ENCODE measurements around the gene ESPN. TPM values are rescaled to one million over a fixed set of nuclear protein-coding genes. Genes with fewer than 3 reads are reported as not detected.
"Not testable (repeated sequence)": the region's sequence is repeated elsewhere in the genome, so short reads cannot be mapped to it uniquely, and the experiment has no call there.

Gene ESPN
- total RNA-seq, 8 experiments from 2014 or later = 0.87 to 3.4 (median 1.4) TPM; not detected in 1

- Histone ChIP-seq H3K4me3 (peak overlapping the region in 1 of 5 donors; percentile 94), H3K4me1 (replicated peaks in 1 of 2) (peaks cover 14 to 27% of the 10 kb centered on the region in 2 donors), H3K27ac (no peak overlapping the region)
- 50 to 60% (median 57%) methylated on average over 1 to 3 of the region's 9 CpGs; no CpG with 5 or more reads in 7 of the 10 experiments for WGBS, 10 experiments
- ATAC-seq (replicated peaks in 6 of 8) = peak in 1 of 8 experiments; percentile 1
- in situ Hi-C loops (cut with MboI; ENCODE audit: low pct_unique_long_range_greater_than_20kb in 2 of 9, low sequenced_read_pairs in 9 of 9, unreplicated experiment in 9 of 9) = loop anchor here in 1 of 9 experiments (25.0 kb wide), 1 partner anchor 252 kb away; the partner anchor contains the start of genes HES3 and ICMT
These were observed 64.8 kb downstream of the ESPN start for GRCh38 chr1:6489383-6489765.

- H3K4me1 ChIP-seq (replicated peaks in 1 of 2) = peaks cover 12 to 23% of the 10 kb centered on the region in 2 donors
- in situ Hi-C loops (cut with MboI; ENCODE audit: low pct_unique_long_range_greater_than_20kb in 2 of 9, low sequenced_read_pairs in 9 of 9, unreplicated experiment in 9 of 9) = loop anchor here in 1 of 9 experiments (25.0 kb wide), 1 partner anchor 252 kb away; the partner anchor contains the start of genes HES3 and ICMT
- ATAC-seq (replicated peaks in 6 of 8) = peak; percentile 50 to 78 (median 67)
- H3K4me3 ChIP-seq = peak overlapping the region; percentile 45 to 94 (median 62)
- H3K27ac ChIP-seq = no peak overlapping the region
- 0 to 100% (median 24%) methylated on average over 2 to 6 of the region's 21 CpGs; no CpG with 5 or more reads in 6 of the 10 experiments for WGBS, 10 experiments
These were observed 65.2 kb downstream of the ESPN start for GRCh38 chr1:6489799-6490180.

DNA sequence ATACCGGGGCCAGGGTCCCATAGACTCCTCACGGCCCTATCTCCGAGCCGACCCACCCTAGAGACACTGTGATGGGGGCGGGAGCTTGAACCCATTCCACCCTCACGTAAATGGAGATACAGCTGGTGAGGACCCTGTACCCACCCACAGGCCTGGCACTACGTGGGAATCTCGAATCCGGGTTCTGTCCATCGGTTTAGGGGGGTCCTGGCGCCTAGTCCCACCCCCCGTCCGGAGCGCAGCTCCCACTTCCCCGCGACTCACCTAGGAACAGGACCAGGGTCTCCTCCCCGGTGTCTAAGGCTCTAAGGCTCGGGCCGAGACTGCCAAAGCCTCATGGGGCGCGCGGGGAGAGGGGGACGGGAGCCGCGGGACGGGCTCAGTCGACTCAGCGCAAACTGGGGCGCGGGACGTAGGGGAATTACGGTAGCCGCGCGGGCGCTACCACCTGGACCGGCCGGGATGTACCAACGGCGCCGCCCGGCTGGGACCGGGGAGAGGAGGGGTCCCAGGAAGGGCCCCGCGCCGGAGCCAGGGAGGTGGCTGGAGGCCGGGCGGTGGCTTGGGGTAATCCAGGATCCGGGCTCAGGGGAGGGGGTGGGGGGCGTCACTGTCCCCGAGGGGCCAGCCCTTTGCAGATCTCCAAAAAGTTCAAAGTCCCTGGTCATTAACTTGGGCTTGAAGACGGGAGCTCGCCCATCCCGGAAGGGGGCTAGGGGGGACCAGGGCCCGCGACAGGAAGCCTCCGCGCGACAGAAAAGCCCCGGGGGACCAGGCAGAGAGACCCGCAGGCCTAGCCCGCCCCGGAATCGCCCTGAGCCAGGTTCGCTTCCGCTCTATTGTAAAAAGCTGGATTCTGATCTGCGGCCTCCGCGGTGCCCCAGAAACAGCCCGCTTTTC, 65.9 kb downstream of the ESPN start:
- in situ Hi-C loops (cut with MboI; ENCODE audit: low pct_unique_long_range_greater_than_20kb in 2 of 9, low sequenced_read_pairs in 9 of 9, unreplicated experiment in 9 of 9) = loop anchor here in 1 of 9 experiments (25.0 kb wide), 1 partner anchor 253 kb away; the partner anchor contains the start of genes HES3 and ICMT
- 0 to 13% (median 3%) methylated on average over 4 to 29 of the region's 70 CpGs; no CpG with 5 or more reads in 4 of the 10 experiments for WGBS, 10 experiments

DNA sequence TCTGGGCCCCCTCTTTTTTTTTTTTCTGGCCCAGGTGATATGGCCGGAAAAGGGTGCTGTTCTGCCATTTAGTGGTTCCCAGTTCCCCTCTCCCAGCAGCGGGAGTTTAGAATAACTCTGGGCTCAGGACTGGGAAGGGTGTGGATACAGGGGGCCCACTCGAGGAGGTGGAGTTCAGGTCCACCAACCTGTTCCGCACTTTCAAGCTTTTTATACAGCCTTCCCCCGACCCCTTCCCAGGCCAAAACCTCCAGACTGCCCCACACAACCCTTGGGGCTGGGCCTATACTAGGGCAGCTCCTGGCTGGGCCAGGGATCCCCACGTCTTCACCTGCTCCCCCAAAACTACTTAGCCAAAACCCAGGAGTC, 66.5 kb downstream of the ESPN start:
- in situ Hi-C loops (cut with MboI; ENCODE audit: low pct_unique_long_range_greater_than_20kb in 2 of 9, low sequenced_read_pairs in 9 of 9, unreplicated experiment in 9 of 9) = loop anchor here in 1 of 9 experiments (25.0 kb wide), 1 partner anchor 254 kb away; the partner anchor contains the start of genes HES3 and ICMT
- WGBS, 10 experiments = 0 to 53% (median 17%) methylated on average over 1 to 4 of the region's 6 CpGs; no CpG with 5 or more reads in 3 of the 10 experiments
- H3K4me3 ChIP-seq = peak overlapping the region; percentile 45 to 94 (median 62)
- no peak for ATAC-seq (replicated peaks in 6 of 8)
- H3K27ac ChIP-seq = no peak overlapping the region
- H3K4me1 ChIP-seq (replicated peaks in 1 of 2) = peaks cover 8 to 29% of the 10 kb centered on the region in 2 donors

More for the DNA sequence above, 65.9 kb downstream of the ESPN start:
- Histone ChIP-seq H3K4me3 (peak overlapping the region; percentile 45 to 94 (median 62)), H3K27ac (no peak overlapping the region), H3K4me1 (replicated peaks in 1 of 2) (peaks cover 10 to 24% of the 10 kb centered on the region in 2 donors)
- ATAC-seq (replicated peaks in 6 of 8) = peak; percentile 49 to 84 (median 77)

DNA sequence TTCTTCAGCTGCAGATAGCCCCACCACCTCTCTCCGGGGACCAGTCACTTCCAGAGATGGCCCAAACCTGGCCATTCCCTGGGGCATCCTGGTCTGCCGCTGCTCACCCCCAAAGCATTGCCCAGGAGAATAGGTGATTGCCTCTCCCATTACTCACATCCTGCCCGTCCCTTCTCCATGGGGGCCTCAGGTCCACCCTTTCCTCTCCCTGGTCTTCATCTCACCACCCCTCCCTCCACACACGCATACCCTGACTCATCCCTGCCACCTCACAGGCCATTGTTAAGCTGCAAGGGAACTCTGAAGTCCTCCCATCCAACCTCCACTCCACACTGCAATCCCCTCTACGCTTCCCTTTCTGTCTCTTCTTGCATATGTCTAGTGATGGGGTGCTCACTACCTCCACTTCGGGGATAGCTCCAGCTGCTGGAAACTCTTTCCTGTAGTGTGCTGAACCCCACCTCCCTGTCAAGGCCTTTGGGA, 66.9 kb downstream of the ESPN start, which contains the start of gene PLEKHG5:
Gene PLEKHG5, minus strand, starts transcription at position 188 of the 483 bp plus-strand sequence. CDS start 14,096 bp downstream, outside the sequence.
- Histone ChIP-seq H3K4me1 (replicated peaks in 1 of 2) (peaks cover 12 to 31% of the 10 kb centered on the region in 2 donors), H3K27ac (peak within 1 kb of the TSS in 1 of 2 donors; percentile 1), H3K4me3 (peak within 1 kb of the TSS; percentile 45 to 94 (median 62))
- 0 to 66% (median 46%) methylated on average over 2 to 6 of the region's 6 CpGs; no CpG with 5 or more reads in 1 of the 10 experiments for WGBS, 10 experiments
- ATAC-seq (replicated peaks in 6 of 8) = peak in 7 of 8 experiments; percentile 2 to 49 (median 35)
- in situ Hi-C loops (cut with MboI; ENCODE audit: low pct_unique_long_range_greater_than_20kb in 2 of 9, low sequenced_read_pairs in 9 of 9, unreplicated experiment in 9 of 9) = loop anchor here in 1 of 9 experiments (25.0 kb wide), 1 partner anchor 254 kb away; the partner anchor contains the start of genes HES3 and ICMT

DNA sequence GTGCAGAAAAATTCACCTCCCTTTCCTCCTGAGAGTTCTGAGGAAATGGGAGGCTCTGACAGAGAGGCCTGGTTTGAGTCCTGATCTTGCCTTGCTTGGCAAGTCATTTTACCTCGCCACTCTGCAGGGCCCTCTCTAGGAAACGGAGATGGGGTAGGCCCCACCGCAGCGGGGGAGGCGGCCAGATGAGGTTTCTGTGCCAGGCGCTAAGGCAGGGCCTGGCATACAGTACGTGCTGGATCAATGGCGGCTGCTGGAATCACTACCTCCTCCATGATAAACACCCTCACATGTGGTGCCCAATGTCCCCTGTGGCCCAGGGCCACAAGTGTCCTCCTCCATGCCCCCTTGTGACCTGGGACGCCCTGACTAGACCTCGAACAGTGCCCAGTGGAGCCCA, 67.4 kb downstream of the ESPN start:
- in situ Hi-C loops (cut with MboI; ENCODE audit: low pct_unique_long_range_greater_than_20kb in 2 of 9, low sequenced_read_pairs in 9 of 9, unreplicated experiment in 9 of 9) = loop anchor here in 1 of 9 experiments (25.0 kb wide), 1 partner anchor 255 kb away; the partner anchor contains the start of genes HES3 and ICMT
- Histone ChIP-seq H3K4me3 (peak overlapping the region in 2 of 5 donors; percentile 63 to 94), H3K4me1 (replicated peaks in 1 of 2) (peaks cover 15 to 30% of the 10 kb centered on the region in 2 donors), H3K27ac (peak overlapping the region in 1 of 2 donors; percentile 1)
- no peak for ATAC-seq (replicated peaks in 6 of 8)
- WGBS, 10 experiments = 60 to 100% (median 84%) methylated on average over 1 to 10 of the region's 10 CpGs; no CpG with 5 or more reads in 3 of the 10 experiments

DNA sequence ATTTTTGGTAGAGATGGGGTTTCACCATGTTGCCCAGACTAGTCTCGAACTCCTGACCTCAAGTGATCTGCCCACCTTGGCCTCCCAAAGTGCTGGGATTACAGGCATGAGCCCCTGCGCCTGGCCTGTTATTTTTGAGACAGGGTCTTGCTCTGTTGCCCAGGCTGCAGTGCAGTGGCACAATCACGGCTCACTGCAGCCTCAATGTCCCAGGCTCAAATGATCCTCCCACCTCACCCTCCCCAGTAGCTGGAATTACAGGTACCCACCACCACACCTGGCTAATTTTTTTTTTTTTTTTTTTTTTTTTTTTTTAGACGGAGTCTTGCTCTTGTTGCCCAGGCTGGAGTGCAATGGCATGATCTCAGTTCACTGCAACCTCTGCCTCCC, 69.3 kb downstream of the ESPN start:
- 64 to 100% (median 93%) methylated on average over 2 to 4 of the region's 4 CpGs; no CpG with 5 or more reads in 6 of the 10 experiments for WGBS, 10 experiments

DNA sequence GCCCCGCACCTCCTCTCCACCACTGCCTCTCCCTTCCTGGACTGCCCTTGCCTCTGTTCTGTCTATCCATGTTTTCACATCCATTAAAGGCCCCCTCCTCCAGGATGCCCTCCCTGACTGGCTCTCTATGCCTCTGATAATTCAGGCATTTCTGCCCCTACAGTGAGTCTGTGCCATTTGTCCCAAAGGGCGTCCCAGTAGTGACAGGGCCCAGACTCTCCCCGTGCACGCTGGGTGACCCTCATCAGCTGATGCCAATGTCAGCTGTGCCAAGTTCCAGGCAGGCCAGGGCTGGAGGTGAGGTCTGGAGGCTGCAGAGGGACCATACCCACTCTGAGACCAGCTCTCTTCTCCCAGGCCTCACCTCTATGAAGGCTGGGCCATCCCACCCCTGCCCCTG, 70.1 kb downstream of the ESPN start:
- Histone ChIP-seq H3K27ac (no peak overlapping the region), H3K4me1 (replicated peaks in 1 of 2) (peaks cover 30 to 46% of the 10 kb centered on the region in 2 donors), H3K4me3 (no peak overlapping the region)
- ATAC-seq (replicated peaks in 6 of 8) = no peak
- WGBS, 10 experiments = 86 to 100% (median 89%) methylated on average over 1 to 3 of the region's 4 CpGs; no CpG with 5 or more reads in 5 of the 10 experiments
- in situ Hi-C loops (cut with MboI; ENCODE audit: low pct_unique_long_range_greater_than_20kb in 2 of 9, low sequenced_read_pairs in 9 of 9, unreplicated experiment in 9 of 9) = loop anchor here in 1 of 9 experiments (25.0 kb wide), 1 partner anchor 257 kb away; the partner anchor contains the start of genes HES3 and ICMT

More for the DNA sequence above, 69.3 kb downstream of the ESPN start:
- in situ Hi-C loops (cut with MboI; ENCODE audit: low pct_unique_long_range_greater_than_20kb in 2 of 9, low sequenced_read_pairs in 9 of 9, unreplicated experiment in 9 of 9) = loop anchor here in 1 of 9 experiments (25.0 kb wide), 1 partner anchor 257 kb away; the partner anchor contains the start of genes HES3 and ICMT
- peaks cover 27 to 44% of the 10 kb centered on the region in 2 donors for H3K4me1 ChIP-seq (replicated peaks in 1 of 2)
- not testable (repeated sequence) for ATAC-seq (replicated peaks in 6 of 8); H3K27ac ChIP-seq; H3K4me3 ChIP-seq

GRCh38 chr1:6495041-6495441, 70.5 kb downstream of the ESPN start:
- in situ Hi-C loops (cut with MboI; ENCODE audit: low pct_unique_long_range_greater_than_20kb in 2 of 9, low sequenced_read_pairs in 9 of 9, unreplicated experiment in 9 of 9) = loop anchor here in 1 of 9 experiments (25.0 kb wide), 1 partner anchor 258 kb away; the partner anchor contains the start of genes HES3 and ICMT
- H3K4me3 ChIP-seq = no peak overlapping the region
- 53 to 67% methylated on average over 3 to 4 of the region's 13 CpGs; no CpG with 5 or more reads in 8 of the 10 experiments for WGBS, 10 experiments
- no peak for ATAC-seq (replicated peaks in 6 of 8)
- peaks cover 30 to 44% of the 10 kb centered on the region in 2 donors for H3K4me1 ChIP-seq (replicated peaks in 1 of 2)
- H3K27ac ChIP-seq = no peak overlapping the region

GRCh38 chr1:6495540-6496364, 71.2 kb downstream of the ESPN start:
- 52 to 100% (median 80%) methylated on average over 1 to 12 of the region's 14 CpGs; no CpG with 5 or more reads in 3 of the 10 experiments for WGBS, 10 experiments
- H3K4me1 ChIP-seq (replicated peaks in 1 of 2) = peaks cover 30 to 44% of the 10 kb centered on the region in 2 donors
- H3K4me3 ChIP-seq = peak overlapping the region; percentile 49 to 57 (median 54)
- no peak overlapping the region for H3K27ac ChIP-seq
- in situ Hi-C loops (cut with MboI; ENCODE audit: low pct_unique_long_range_greater_than_20kb in 2 of 9, low sequenced_read_pairs in 9 of 9, unreplicated experiment in 9 of 9) = loop anchor here in 1 of 9 experiments (25.0 kb wide), 1 partner anchor 258 kb away; the partner anchor contains the start of genes HES3 and ICMT
- ATAC-seq (replicated peaks in 6 of 8) = no peak

DNA sequence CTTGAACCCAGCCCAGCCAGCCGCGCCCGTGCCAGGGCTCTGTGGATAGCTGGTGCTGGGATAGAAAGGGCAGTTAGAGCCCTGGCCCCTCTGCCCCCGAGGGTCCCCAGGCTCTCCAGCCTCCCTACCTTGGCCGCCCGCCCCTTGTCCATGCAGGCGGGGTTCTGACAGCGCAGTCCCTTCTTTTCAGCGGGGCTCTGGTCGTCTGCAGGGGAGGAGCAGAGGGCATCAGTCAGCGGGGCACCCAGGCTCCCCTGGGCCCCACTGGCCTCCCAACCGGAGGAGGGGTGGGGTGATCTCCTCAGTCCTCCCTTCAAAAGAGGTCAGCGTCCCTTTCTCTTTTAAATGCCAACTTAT, 71.8 kb downstream of the ESPN start:
- Histone ChIP-seq H3K27ac (no peak overlapping the region), H3K4me1 (replicated peaks in 1 of 2) (peaks cover 26 to 39% of the 10 kb centered on the region in 2 donors), H3K4me3 (peak overlapping the region; percentile 49 to 57 (median 54))
- WGBS, 10 experiments = 12 to 26% methylated on average over 3 to 5 of the region's 13 CpGs; no CpG with 5 or more reads in 8 of the 10 experiments
- in situ Hi-C loops (cut with MboI; ENCODE audit: low pct_unique_long_range_greater_than_20kb in 2 of 9, low sequenced_read_pairs in 9 of 9, unreplicated experiment in 9 of 9) = loop anchor here in 1 of 9 experiments (25.0 kb wide), 1 partner anchor 259 kb away; the partner anchor contains the start of genes HES3 and ICMT
- ATAC-seq (replicated peaks in 6 of 8) = peak in 1 of 8 experiments; percentile 1

Data from motor neuron (in vitro differentiated cells).